ENCODE data around the gene GPNMB.

DNA sequence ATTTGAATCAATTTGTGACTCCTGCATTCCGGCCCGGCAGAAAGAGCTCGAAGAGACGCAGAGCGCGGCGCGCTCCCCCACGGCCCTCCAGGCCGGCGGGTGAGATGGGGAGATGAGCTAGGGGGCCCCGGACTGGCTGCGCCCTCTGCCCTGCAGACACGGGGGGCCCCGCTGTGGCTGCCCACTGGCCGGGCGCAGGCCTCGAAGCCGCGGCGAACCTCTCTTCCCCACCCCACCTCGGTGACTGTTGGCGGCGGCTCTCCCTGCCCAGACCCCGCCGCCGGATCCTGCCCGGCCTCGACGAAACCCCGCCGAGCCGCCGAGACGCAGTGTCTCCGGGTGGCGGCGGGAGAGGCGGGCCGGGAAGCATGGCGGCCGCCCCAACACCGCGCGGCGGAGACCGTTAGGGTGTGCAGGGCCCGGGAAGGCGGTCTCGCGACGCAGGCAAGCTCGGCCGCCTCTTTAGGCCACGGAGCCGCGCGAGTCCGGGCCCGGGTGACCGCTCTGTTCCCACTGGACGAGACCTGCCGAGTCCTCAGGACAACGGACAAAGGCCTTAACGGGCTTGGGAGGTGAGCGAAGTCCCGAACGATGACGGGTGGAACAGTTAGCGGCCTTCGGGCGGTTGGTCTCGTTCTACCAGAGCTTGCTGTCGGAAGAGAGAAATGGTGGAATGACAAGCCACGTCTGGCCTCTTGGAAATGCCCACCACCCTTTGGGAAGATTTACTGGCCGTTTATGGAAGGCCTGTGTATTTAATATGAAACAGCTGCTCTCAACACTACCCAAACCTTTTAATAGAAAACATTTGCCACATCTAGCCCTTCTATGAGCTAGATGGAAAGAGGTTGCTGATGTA is 40.4 kb upstream of the GPNMB start:
- no peak for TF ChIP-seq POLR2AphosphoS5 (IDR thresholded peaks at IDR 0.05)
- TF ChIP-seq, protein P1, sequence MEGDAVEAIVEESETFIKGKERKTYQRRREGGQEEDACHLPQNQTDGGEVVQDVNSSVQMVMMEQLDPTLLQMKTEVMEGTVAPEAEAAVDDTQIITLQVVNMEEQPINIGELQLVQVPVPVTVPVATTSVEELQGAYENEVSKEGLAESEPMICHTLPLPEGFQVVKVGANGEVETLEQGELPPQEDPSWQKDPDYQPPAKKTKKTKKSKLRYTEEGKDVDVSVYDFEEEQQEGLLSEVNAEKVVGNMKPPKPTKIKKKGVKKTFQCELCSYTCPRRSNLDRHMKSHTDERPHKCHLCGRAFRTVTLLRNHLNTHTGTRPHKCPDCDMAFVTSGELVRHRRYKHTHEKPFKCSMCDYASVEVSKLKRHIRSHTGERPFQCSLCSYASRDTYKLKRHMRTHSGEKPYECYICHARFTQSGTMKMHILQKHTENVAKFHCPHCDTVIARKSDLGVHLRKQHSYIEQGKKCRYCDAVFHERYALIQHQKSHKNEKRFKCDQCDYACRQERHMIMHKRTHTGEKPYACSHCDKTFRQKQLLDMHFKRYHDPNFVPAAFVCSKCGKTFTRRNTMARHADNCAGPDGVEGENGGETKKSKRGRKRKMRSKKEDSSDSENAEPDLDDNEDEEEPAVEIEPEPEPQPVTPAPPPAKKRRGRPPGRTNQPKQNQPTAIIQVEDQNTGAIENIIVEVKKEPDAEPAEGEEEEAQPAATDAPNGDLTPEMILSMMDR (IDR thresholded peaks at IDR 0.05): no peak

Data from gastroesophageal sphincter (tissue), 3 donors.